ENCODE measurements around the gene TRIM17.

GRCh38 chr1:228417061-228417460, 400 bp upstream of the TRIM17 start:
- TF ChIP-seq POLR2A (IDR thresholded peaks at IDR 0.05) (no peak), CTCF (IDR thresholded peaks at IDR 0.05 in 8 of 11, conservative IDR thresholded peaks at IDR 0.05 in 3 of 11) (no peak)
